Measurements from ENCODE around the gene GSN.

GSN gene

DNA sequence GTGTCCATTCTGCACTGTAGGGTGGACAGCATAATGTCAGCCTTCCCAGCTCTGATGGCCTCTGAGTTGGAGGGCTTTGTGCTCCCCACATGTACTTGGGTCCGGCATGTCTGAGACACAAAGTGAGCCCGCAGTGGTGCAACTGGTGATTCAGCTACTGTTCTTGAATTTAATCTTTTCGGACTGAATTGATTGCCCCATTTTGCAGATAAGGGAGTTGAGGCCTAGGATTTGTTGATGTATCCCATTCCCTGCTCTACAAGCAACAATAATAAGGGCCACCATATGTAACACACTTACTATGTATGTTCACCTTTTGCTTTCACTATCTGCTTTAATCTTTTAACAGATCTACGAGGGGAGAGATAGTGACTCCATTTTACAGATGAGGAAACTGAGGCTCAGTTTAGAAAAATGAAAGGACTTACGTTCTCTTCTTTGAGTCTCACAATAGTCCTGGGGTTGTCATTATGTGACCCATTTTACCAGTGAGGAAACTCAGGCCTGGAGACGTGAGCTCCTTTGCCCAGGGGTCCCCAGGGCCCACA is 4.5 kb downstream of the GSN start:
- ATAC-seq (replicated peaks) (no peak), DNase-seq (no peak)
- Mint-ChIP-seq H3K4me1 (ENCODE audit: low read depth in 2 of 2) (peaks cover 7 to 10% of the 10 kb centered on the region in 2 donors), H3K9me3 (no peaks in the 10 kb centered on the region), H3K36me3 (ENCODE audit: insufficient read depth) (no peaks in the 10 kb centered on the region), H3K27me3 (no peaks in the 10 kb centered on the region), H3K4me3 (no peak overlapping the region), H3K27ac (no peak overlapping the region)

GRCh38 chr9:121273064-121273775 is 5.3 kb downstream of the GSN start:
- no peak for DNase-seq
- Mint-ChIP-seq H3K4me1 (ENCODE audit: low read depth in 2 of 2) (peaks cover 4 to 6% of the 10 kb centered on the region in 2 donors), H3K27ac (no peak overlapping the region), H3K27me3 (no peaks in the 10 kb centered on the region), H3K9me3 (no peaks in the 10 kb centered on the region), H3K4me3 (no peak overlapping the region), H3K36me3 (ENCODE audit: insufficient read depth) (no peaks in the 10 kb centered on the region)
- no peak for ATAC-seq (replicated peaks)

DNA sequence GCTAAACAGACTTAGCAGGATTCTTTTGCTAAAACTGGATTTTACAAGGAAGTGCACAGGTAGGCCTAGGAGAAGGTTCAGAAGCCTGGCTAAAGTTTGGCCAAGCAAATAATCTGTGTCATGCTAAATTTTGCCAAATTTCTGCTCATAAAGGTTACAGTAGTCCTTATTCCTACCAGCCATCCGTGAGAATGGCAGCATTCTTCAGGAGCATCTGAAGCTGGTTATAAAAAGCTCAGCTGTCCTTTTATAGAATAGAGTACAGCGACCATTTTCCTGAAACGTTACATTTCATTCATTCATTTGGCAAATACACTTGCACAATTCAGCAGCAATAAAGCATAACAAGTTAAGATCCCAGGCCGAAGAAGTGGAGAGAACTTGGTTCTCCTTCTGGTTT is 6.9 kb downstream of the GSN start:
- DNase-seq (no peak), ATAC-seq (replicated peaks) (no peak)
- H3K36me3 Mint-ChIP-seq (ENCODE audit: insufficient read depth): no peaks in the 10 kb centered on the region
- no peak overlapping the region for H3K27ac Mint-ChIP-seq
- H3K9me3 Mint-ChIP-seq: no peaks in the 10 kb centered on the region
- H3K4me3 Mint-ChIP-seq: no peak overlapping the region
- H3K4me1 Mint-ChIP-seq (ENCODE audit: low read depth in 2 of 2): peaks cover 5% of the 10 kb centered on the region in 2 donors
- H3K27me3 Mint-ChIP-seq: no peaks in the 10 kb centered on the region

GRCh38 chr9:121275781-121276658 is 8.1 kb downstream of the GSN start:
- peaks cover 4 to 5% of the 10 kb centered on the region in 2 donors for H3K4me1 Mint-ChIP-seq (ENCODE audit: low read depth in 2 of 2)
- no peaks in the 10 kb centered on the region for H3K36me3 Mint-ChIP-seq (ENCODE audit: insufficient read depth)
- no peak overlapping the region for H3K27ac Mint-ChIP-seq
- ATAC-seq (replicated peaks) (no peak), DNase-seq (no peak)
- H3K9me3 Mint-ChIP-seq: no peaks in the 10 kb centered on the region
- H3K27me3 Mint-ChIP-seq: no peaks in the 10 kb centered on the region
- H3K4me3 Mint-ChIP-seq: no peak overlapping the region

GRCh38 chr9:121277026-121277425 is 9.1 kb downstream of the GSN start:
- no peak for ATAC-seq (replicated peaks)
- Mint-ChIP-seq H3K4me1 (ENCODE audit: low read depth in 2 of 2) (peaks cover 4 to 5% of the 10 kb centered on the region in 2 donors), H3K36me3 (ENCODE audit: insufficient read depth) (no peaks in the 10 kb centered on the region), H3K27ac (no peak overlapping the region), H3K27me3 (no peaks in the 10 kb centered on the region), H3K4me3 (no peak overlapping the region), H3K9me3 (no peaks in the 10 kb centered on the region)
- no peak for DNase-seq

- Mint-ChIP-seq H3K27ac (no peak overlapping the region), H3K4me1 (ENCODE audit: low read depth in 2 of 2) (peaks cover 4 to 5% of the 10 kb centered on the region in 2 donors), H3K36me3 (ENCODE audit: insufficient read depth) (no peaks in the 10 kb centered on the region)
These were observed 9.7 kb downstream of the GSN start for GRCh38 chr9:121277518-121278295.

GRCh38 chr9:121278477-121279261 is 10.7 kb downstream of the GSN start:
- H3K36me3 Mint-ChIP-seq (ENCODE audit: insufficient read depth): no peaks in the 10 kb centered on the region
- ATAC-seq (replicated peaks) (peak; percentile 79), DNase-seq (peak; percentile 12 to 35 (median 23))
- H3K4me1 Mint-ChIP-seq (ENCODE audit: low read depth in 2 of 2): peaks cover 4 to 5% of the 10 kb centered on the region in 2 donors
- no peak overlapping the region for H3K4me3 Mint-ChIP-seq
- H3K9me3 Mint-ChIP-seq: no peaks in the 10 kb centered on the region
- no peaks in the 10 kb centered on the region for H3K27me3 Mint-ChIP-seq
- H3K27ac Mint-ChIP-seq: no peak overlapping the region

More at GRCh38 chr9:121277518-121278295, 9.7 kb downstream of the GSN start:
- H3K4me3 Mint-ChIP-seq: no peak overlapping the region
- H3K27me3 Mint-ChIP-seq: no peaks in the 10 kb centered on the region
- ATAC-seq (replicated peaks) (no peak), DNase-seq (no peak)
- H3K9me3 Mint-ChIP-seq: no peaks in the 10 kb centered on the region

DNA sequence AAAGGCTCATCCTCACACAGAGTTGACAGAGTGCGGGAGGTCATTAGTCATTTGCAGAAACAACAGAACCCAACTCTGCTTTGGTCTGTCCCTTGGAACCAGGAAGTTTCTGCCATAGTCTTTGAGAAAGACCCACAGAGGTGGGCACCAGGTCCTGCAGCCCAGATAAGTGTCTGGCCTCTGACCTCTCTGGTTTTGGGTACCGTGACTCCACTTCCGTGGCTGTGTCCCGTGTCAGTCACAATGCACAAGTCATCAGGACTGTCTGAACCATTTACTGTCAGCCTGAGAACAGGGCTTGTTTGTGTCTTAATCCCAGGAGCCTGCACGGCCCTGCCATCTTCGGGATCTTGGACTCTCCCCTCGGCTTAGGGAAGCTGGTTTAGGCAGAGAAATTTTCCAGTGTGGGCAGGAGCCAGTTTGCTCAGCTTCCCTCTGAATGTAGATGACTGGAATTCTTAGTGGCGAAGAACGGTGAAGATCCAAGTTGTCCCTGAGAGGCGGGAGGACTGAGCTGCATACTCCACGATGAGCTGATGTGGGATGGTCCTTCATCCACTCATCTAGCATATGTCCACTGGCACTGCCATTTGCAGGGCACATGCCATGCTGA is 11.9 kb downstream of the GSN start:
- peaks cover 4 to 5% of the 10 kb centered on the region in 2 donors for H3K4me1 Mint-ChIP-seq (ENCODE audit: low read depth in 2 of 2)
- DNase-seq: no peak
- no peaks in the 10 kb centered on the region for H3K27me3 Mint-ChIP-seq
- no peaks in the 10 kb centered on the region for H3K36me3 Mint-ChIP-seq (ENCODE audit: insufficient read depth)
- H3K9me3 Mint-ChIP-seq: no peaks in the 10 kb centered on the region
- no peak overlapping the region for H3K4me3 Mint-ChIP-seq
- no peak for ATAC-seq (replicated peaks)
- no peak overlapping the region for H3K27ac Mint-ChIP-seq

GRCh38 chr9:121280715-121281613 is 13.0 kb downstream of the GSN start:
- DNase-seq: no peak
- H3K4me1 Mint-ChIP-seq (ENCODE audit: low read depth in 2 of 2): peaks cover 4 to 5% of the 10 kb centered on the region in 2 donors
- no peaks in the 10 kb centered on the region for H3K27me3 Mint-ChIP-seq
- ATAC-seq (replicated peaks): no peak
- H3K9me3 Mint-ChIP-seq: no peaks in the 10 kb centered on the region
- H3K27ac Mint-ChIP-seq: no peak overlapping the region
- H3K36me3 Mint-ChIP-seq (ENCODE audit: insufficient read depth): no peaks in the 10 kb centered on the region
- H3K4me3 Mint-ChIP-seq: no peak overlapping the region

DNA sequence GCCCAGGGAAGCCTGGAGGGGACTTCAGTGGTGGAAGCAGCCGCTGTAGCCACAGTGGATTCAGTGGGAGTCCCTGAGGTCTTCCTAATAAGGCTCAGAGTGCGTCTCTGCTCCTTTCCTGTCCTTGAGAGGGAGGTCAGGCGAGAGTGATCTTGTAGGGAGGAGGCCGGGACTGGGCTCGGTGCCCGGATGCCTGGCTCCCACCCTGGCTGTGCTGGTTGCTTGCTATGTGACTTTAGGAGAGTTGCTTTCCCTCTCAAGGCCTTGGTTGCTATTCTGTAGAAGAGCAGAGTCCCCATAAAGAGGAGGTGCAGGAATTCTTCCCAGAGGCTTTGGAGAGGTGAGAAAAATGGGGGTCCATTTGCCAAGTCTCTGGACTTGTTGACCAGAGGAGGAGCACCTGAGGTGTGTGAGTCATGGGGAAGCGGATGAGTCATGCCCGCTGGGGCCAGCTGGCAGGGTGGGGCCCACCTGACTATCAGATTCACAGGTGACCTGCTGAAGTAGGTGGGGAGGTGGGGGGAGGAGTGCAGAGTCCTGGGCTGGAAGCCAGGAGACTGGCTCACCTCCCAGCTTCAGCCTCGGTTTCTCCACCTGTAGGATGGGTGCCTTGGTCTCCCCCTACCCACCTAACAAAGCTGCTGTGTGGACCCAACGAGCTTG is 13.8 kb downstream of the GSN start:
- H3K4me3 Mint-ChIP-seq: no peak overlapping the region

DNA sequence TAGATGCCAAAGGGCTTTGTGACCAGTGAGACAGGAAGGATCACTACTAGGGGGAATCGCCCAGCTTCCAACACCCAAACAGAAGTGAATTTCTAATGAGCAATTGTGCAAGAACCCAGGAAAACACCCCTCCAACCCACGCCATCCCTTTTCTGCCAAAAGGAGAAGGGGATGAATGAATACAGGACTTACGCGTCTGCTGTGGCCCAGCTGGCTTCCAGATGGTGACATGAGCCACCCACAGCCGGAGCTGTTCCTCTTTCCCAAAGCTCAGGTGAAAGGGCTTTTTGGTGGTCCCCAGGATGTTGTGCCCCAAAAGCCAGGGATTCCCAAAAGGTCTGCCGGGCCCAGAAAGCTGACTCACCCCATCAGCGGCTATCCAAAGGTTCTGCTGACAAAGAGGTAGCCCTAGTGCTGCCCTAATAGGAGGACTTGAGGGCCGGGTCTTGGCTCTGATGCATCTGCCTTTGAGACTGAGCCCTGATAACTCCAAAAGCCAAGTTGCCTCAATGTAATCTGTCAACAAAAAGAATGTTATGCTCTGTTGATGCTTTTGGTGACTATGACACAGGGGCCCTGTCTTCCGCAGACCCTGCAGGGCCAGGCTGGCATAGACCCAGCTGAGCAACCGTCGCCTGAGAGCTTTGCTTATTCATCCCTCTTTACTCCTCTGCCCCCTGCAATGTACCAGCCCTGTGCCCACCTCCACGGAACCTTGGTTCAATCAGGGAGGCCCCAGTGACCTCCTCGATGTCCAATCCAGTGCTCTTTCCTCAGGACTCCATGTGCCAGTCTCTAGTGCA is 14.5 kb downstream of the GSN start:
- Mint-ChIP-seq H3K9me3 (no peaks in the 10 kb centered on the region), H3K4me3 (no peak overlapping the region), H3K27ac (peak overlapping the region in 1 of 2 donors; percentile 17), H3K36me3 (ENCODE audit: insufficient read depth) (no peaks in the 10 kb centered on the region), H3K27me3 (no peaks in the 10 kb centered on the region), H3K4me1 (ENCODE audit: low read depth in 2 of 2) (peaks cover 4 to 5% of the 10 kb centered on the region in 2 donors)
- ATAC-seq (replicated peaks) (no peak), DNase-seq (no peak)

More for the DNA sequence above, 13.8 kb downstream of the GSN start:
- ATAC-seq (replicated peaks): no peak
- H3K4me1 Mint-ChIP-seq (ENCODE audit: low read depth in 2 of 2): peaks cover 4 to 5% of the 10 kb centered on the region in 2 donors
- no peak for DNase-seq
- H3K36me3 Mint-ChIP-seq (ENCODE audit: insufficient read depth): no peaks in the 10 kb centered on the region
- H3K27ac Mint-ChIP-seq: no peak overlapping the region
- H3K27me3 Mint-ChIP-seq: no peaks in the 10 kb centered on the region
- no peaks in the 10 kb centered on the region for H3K9me3 Mint-ChIP-seq
